Activated gamma-delta T cell treated with anti-CD3 and anti-CD28 coated beads, Interleukin-2, amount 50 U/mL, for 16 hours (primary cell): ENCODE measurements around the gene ATXN1.
"Not testable (repeated sequence)": the region's sequence is repeated elsewhere in the genome, so short reads cannot be mapped to it uniquely, and the experiment has no call there.

Experiments used
- DNase-seq: peaks from one replicate; pipeline ENCODE4 v3.0.0-alpha.2; 2020; ENCODE audit warnings: low read depth

The ATXN1 gene

GRCh38 chr6:16386057-16386456 is 375.2 kb downstream of the ATXN1 start:
- DNase-seq = no peak

GRCh38 chr6:16383607-16384206 is 377.6 kb downstream of the ATXN1 start:
- no peak for DNase-seq

DNA sequence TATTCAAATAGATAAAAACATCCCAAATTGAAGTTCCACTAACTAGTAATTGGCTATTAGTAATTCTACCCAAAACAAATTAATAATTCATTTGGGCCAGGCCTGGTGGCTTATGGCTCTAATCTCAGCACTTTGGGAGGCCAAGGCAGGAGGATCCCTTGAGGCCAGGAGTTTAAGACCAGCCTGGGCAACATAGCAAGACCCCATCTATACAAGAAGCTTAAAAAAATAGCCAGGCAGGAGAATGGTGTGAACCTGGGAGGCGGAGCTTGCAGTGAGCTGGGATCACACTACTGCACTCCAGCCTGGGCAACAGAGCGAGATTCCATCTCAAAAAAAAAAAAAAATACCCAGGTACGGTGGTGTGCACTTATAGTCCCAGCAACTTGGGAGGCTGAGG is 379.3 kb downstream of the ATXN1 start:
- not testable (repeated sequence) for DNase-seq

- no peak for DNase-seq
Measured at GRCh38 chr6:16380220-16380809, 380.9 kb downstream of the ATXN1 start.

DNA sequence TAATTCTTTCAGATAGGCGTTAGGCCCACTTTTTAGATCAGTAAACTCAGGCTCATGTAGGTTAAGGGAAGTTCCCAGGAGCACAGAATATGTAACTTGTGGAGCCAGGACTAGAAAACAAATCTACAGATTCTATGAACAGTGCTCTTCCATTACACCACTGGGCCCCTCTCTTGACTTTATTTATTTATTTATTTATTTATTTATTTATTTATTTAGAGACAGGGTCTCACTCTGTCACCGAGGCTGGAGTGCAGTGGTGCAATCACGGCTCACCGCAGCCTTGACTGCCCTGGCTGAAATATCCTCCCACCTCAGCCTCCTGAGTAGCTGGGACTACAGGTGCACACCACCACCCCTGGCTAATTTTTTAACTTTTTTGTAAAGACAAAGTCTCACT is 382.9 kb downstream of the ATXN1 start:
- DNase-seq = not testable (repeated sequence)

GRCh38 chr6:16377470-16377869 is 383.8 kb downstream of the ATXN1 start:
- no peak for DNase-seq

DNA sequence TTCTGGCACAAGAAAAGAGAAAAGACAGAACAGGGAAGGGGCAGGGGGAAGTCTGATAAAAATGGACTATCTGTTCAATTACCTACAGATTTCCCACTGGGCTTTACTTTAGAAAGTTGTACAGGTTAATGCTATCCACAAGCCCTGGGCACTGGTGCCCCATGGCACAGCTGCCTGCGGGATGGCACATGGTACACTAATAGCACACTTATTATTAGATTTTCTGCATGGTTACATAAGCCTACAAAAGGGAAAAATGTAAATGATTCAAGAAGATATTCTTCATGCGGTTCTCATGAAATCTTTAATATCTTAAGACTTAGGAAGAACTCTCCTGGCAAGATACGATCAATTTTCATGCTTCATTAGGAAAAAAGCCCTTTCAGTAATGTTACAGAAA is 385.4 kb downstream of the ATXN1 start:
- no peak for DNase-seq

DNA sequence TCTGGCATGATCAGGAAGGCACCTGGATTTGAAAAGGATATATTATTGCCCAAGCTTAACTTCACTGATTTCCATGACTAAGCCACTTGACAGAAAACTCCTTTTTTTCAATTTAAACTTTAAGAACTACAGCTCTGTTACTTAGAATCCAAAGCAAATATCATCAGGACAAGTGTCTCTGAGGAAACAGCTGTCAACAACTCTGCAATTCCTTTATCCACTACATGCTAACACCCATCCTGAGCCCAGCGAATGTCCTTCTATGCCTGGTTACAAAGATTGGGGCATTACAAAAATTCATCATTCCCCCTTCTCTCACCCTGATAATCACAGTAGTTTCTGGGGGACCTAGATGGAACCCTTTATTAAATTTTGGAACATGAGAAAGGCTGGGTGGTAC is 386.1 kb downstream of the ATXN1 start:
- DNase-seq = no peak

GRCh38 chr6:16374461-16375200 is 386.6 kb downstream of the ATXN1 start:
- no peak for DNase-seq

DNA sequence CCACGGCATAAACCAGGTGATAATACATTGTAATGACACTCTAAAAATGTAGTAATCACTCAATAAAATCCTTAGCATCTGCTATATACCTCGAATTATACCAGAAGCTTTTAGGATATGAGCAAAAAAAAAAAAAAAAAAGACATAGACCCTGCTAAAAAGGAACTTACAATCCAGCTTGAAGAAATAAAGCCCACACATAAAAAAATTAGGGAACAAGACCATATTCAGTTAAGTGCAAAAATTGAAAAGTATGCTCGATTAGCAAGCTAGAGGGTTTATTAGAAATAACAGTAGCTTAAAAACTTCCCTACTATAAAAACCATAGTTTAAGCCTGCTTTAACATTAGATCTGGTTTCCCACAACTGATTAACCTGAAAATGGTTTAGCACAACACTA is 387.2 kb downstream of the ATXN1 start:
- DNase-seq = no peak

GRCh38 chr6:16372029-16372776 is 389.1 kb downstream of the ATXN1 start:
- DNase-seq = no peak

- DNase-seq = no peak
Measured at GRCh38 chr6:16371401-16371800, 389.9 kb downstream of the ATXN1 start.

DNA sequence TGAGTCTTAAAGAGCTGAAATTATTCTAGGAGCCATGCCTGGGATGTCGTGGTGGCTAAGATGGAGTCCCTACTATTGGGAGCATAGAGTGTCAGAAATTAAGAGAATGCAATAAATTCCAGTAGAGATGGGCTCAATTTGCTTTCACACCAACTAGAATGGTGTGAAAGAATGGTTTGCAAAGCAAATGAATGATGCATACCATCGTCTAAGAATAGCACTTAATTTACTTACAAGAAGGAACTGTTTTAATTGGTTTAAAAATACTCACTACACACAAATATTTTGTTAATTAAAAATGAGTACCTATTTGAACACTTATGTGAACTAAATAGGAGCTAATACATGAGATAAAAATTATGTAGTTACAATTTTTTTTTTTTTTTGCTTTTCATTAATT is 390.3 kb downstream of the ATXN1 start:
- no peak for DNase-seq

GRCh38 chr6:16369989-16370388 is 391.3 kb downstream of the ATXN1 start:
- no peak for DNase-seq

DNA sequence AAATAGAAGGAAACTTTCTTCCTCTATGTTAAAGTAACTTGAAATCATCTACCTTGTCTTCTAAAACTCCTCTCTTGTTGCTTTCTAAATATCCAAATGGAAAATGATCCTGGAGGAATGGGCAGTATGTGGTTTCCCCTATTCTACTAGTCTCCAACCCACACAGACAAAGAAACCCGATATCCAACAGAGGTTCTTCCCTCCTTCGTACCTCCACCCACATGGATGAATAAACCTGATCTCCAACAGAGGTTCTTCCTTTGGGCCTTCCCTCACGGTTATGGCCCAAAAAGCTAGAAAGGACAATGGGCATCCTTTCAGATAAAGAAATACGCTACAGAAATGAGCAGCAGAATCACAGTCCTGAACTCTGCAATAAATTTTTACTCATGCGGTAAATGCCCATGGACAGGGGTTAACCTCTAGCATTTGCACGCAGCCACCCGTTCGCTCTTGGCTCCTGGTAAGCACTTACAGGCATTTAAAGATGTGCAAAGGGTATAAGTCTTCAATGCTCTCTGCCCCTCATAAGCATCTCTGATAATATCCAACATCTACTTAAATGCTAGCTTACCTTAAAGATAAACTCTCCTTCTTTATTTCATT is 392.0 kb downstream of the ATXN1 start:
- no peak for DNase-seq

DNA sequence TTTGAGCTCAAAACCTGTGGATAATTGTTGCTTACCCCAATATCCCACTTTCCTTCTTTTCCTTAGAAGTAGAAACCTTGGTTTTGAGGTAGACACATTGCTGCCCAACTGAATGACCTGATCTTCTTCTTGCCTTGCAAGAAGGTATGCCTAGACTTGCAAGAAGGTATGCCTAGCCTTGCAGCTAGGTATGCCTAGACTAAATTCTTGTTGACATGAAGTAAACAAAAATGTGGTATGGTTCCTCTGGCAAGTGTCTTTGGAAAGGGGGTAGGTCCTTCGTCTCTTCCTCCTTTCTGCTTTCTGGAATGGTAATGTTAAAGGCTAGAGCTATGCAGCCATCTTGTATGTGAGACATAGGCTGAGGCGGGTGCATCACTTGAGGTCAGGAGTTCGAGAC is 393.7 kb downstream of the ATXN1 start:
- DNase-seq = no peak

GRCh38 chr6:16363749-16364148 is 397.5 kb downstream of the ATXN1 start:
- no peak for DNase-seq

DNA sequence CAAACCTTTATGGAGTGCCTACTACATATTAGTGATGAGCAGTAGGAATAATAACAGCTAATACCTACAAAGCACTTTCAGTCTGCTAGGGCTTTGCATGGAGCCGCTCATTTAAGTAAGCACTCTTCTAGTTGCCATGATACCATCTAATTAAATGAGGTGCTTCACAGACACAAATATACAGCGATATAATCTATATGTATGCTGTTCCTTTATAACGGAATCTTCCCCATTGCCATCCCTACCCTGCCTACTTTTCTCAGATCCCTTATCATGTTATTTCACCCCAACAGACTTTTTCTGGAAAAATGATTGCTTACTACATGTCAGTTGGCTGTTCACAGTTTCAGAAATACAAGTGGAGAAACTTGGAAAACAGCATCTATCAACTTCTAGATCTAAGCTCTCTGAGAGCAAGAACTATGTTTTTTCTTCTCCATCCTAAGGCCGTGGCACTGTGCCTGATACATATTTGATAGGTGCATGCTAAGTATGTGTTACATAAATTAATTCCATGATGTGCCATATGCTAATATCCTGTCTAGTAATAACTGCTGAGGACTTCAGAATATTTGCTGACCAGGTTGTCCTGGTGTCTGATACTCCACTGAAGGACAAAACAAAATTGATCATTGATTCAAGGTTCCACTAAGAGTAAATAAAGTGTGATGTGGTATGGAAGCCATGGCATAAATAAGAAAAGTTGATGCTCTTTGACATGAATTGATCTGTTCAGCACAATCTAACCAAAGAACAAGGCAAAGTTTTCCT is 398.3 kb downstream of the ATXN1 start:
- no peak for DNase-seq

GRCh38 chr6:16362296-16362695 is 399.0 kb downstream of the ATXN1 start:
- no peak for DNase-seq

DNA sequence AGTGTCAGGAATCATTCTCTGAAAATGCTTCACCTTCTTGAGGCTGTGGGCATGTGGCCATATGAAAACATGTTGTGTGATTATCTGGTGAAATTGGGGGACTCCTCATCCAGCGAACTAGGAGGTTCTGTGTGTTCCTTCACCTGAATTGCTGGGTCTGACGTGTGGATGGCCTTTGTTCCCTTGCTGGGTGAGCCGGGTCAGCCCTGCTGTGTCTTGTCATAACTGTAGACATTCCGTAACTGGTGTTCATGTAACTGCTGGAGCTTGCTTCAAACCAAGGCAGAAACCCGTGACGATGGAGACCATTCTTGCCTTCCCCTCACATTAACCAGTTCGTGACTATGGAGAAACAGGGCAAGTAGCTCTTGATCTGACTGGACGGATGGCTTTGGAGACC is 399.4 kb downstream of the ATXN1 start:
- DNase-seq = no peak

DNA sequence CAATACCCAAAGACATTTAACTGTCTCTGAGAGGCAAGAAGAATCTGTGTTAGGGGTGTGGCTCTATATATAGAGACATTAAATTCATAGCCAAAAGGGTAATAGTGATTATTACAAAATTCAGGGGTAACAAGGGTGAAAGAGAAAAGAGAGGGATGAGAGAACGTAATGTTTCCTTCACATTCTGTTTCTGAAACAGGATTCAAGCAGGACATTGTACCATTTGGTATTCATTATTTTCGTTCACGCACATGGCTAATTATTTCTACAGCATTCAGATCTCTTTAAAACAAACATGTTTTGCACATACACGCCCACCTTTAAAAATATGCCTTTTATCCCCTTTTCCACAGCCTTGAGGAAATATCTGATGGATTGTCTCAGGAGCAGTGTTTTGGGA is 400.1 kb downstream of the ATXN1 start:
- no peak for DNase-seq

DNA sequence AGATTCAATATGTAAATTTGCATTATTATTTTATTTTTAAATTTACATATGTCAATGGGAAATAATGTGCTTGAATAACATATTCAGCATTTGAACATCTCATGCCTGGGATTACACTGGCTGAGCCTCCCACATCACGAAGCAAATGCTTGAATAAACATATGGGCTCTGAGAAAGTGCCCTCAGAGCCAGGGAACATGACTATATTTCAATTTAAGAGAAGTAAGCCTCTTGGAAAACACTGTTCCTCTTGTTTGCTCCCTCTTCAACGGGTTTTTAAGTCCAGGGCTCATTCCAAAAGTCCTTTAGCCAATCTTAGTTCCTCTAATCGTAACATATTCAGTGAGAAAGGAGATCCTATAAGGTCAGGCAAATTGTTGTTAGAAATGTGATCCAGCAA is 400.9 kb downstream of the ATXN1 start:
- DNase-seq = no peak
